Mucosa of rectum (tissue), 2 donors: ENCODE measurements around the gene TBRG4.

Source experiments
- H3K27ac ChIP-seq, 2 donors: one replicate each; pipeline ENCODE4 v1.7.0; 2013; ENCODE audit warnings: inconsistent platforms in 2 of 2, low read depth in 2 of 2, low read length in 2 of 2
- H3K27me3 ChIP-seq, 2 donors: one replicate each; pipeline ENCODE4 v1.7.0; 2013; ENCODE audit warnings: low read length in 2 of 2; ENCODE audit not compliant: control insufficient read depth in 2 of 2, insufficient read depth in 2 of 2
- H3K36me3 ChIP-seq, 2 donors: one replicate each; pipeline ENCODE4 v1.7.0; 2013; ENCODE audit warnings: low read length in 2 of 2; ENCODE audit not compliant: control insufficient read depth in 2 of 2, insufficient read depth in 2 of 2
- H3K4me1 ChIP-seq, 2 donors: one replicate each; pipeline ENCODE4 v1.7.0; 2013; ENCODE audit warnings: low read length in 2 of 2, mild to moderate bottlenecking in 1 of 2; ENCODE audit not compliant: control insufficient read depth in 2 of 2, insufficient read depth in 2 of 2
- H3K4me3 ChIP-seq, 2 donors: one replicate each; pipeline ENCODE4 v1.7.0; 2013; ENCODE audit warnings: low read length in 2 of 2
- H3K9ac ChIP-seq, 2 donors: one replicate each; pipeline ENCODE4 v1.7.0; 2013; ENCODE audit warnings: low read length in 2 of 2, low read depth in 1 of 2, mild to moderate bottlenecking in 1 of 2
- H3K9me3 ChIP-seq, 2 donors: one replicate each; pipeline ENCODE4 v1.7.0; 2013; ENCODE audit warnings: low read length in 2 of 2; ENCODE audit not compliant: control insufficient read depth in 2 of 2
- donor health status: healthy.
- donor health status: Normal muscosa, but diverticular disease.

The TBRG4 gene

GRCh38 chr7:45104844-45105587, 6.5 kb downstream of the TBRG4 start:
- H3K4me1 ChIP-seq = peaks cover 14 to 16% of the 10 kb centered on the region in 2 donors
- no peaks in the 10 kb centered on the region for H3K9me3 ChIP-seq
- H3K9ac ChIP-seq = no peak overlapping the region
- no peak overlapping the region for H3K4me3 ChIP-seq
- H3K27ac ChIP-seq = no peak overlapping the region
- peaks cover 86 to 93% of the 10 kb centered on the region in 2 donors for H3K36me3 ChIP-seq
- H3K27me3 ChIP-seq = no peaks in the 10 kb centered on the region

DNA sequence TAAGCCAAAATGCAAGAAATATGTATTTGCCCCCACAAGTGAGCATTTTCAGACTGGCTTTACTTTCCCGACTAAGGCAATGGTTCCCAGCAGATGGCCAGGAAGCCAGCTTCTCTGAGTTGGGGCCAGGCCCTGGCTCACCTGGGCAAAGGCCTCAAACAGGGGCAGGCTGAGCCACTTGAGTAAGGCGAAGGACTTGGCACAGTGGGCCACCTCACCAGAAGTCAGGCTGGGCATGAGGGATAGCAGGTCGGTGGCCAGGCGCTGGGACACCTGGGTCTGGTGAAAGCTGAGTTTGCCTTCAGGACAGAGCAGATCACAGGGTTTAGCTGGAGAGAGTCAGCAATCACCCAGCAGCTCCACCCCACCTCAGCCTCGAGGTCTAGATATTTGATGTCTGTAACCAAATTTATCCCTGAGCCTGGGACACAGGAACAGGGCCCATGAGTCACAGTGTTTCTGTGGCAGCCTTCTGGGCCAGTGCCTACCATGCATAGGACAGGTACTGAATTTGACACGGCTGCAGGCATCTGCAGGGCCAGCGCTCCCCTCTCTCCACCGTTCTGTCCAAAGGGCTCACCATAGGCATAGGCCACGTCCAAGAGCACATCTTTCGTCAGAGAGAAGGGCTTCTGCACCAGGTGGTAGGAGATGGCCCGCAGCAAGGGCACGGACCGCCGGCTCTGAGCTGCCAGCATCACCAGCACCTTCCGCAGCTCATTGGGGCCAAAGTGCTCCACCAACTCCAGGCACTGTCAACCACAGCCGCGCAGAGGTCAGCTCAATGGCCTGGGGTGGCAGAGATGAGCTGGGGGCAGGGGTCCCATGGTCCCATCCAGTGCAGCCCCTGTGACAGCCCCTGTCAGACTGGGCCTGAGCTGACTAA, 7.3 kb downstream of the TBRG4 start:
- Histone ChIP-seq H3K4me1 (peaks cover 11 to 14% of the 10 kb centered on the region in 2 donors), H3K9ac (no peak overlapping the region), H3K4me3 (no peak overlapping the region), H3K27ac (no peak overlapping the region), H3K9me3 (no peaks in the 10 kb centered on the region), H3K27me3 (no peaks in the 10 kb centered on the region), H3K36me3 (peaks cover 94 to 99% of the 10 kb centered on the region in 2 donors)

GRCh38 chr7:45102785-45103712, 8.4 kb downstream of the TBRG4 start:
- no peak overlapping the region for H3K4me3 ChIP-seq
- no peaks in the 10 kb centered on the region for H3K9me3 ChIP-seq
- no peak overlapping the region for H3K27ac ChIP-seq
- no peaks in the 10 kb centered on the region for H3K27me3 ChIP-seq
- H3K4me1 ChIP-seq = peaks cover 2 to 4% of the 10 kb centered on the region in 2 donors
- peaks cover 87 to 90% of the 10 kb centered on the region in 2 donors for H3K36me3 ChIP-seq
- no peak overlapping the region for H3K9ac ChIP-seq

- no peak overlapping the region for H3K4me3 ChIP-seq
- no peaks in the 10 kb centered on the region for H3K4me1 ChIP-seq
- H3K9ac ChIP-seq = no peak overlapping the region
- no peak overlapping the region for H3K27ac ChIP-seq
- no peaks in the 10 kb centered on the region for H3K9me3 ChIP-seq
- no peaks in the 10 kb centered on the region for H3K27me3 ChIP-seq
- H3K36me3 ChIP-seq = peaks cover 77 to 78% of the 10 kb centered on the region in 2 donors
These were observed 9.7 kb downstream of the TBRG4 start for GRCh38 chr7:45101748-45102147.

DNA sequence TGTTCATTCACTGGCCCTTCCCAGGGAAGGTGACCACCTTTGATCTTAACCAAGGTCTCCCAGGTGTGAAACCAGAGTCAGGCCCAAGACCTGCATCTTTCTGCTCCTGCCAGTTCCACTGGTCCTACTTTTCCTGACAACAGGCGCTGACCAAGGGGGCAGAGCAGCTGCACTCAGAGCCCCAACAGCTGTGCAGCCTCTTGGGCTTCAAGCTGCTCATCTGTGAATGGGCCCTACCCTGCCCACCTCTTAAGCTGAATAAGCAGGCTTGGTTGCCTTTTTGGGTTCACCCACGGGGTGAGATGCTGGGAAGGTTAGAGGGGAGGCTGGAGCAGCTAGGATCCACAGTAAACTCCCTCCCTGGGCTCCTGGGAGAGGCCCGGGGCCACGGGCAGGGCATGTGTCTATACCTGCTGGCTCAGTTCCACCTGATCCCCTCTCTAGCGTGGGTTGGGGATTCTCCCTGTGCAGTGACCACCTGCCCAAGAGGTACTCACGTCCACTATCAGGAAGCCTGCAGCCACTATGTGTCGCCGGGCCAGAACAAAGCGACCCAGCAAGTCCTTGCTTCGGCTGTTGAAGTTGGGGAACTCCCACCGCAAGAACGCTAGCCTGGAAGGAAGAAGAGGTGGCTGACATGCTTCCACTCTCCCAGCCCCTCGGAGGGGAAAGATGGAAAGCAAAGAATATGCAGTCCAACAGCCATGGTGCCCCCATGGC, 10.6 kb downstream of the TBRG4 start:
- H3K27ac ChIP-seq = no peak overlapping the region
- no peaks in the 10 kb centered on the region for H3K27me3 ChIP-seq
- H3K9ac ChIP-seq = no peak overlapping the region
- H3K9me3 ChIP-seq = no peaks in the 10 kb centered on the region
- no peaks in the 10 kb centered on the region for H3K4me1 ChIP-seq
- peaks cover 70 to 71% of the 10 kb centered on the region in 2 donors for H3K36me3 ChIP-seq
- H3K4me3 ChIP-seq = no peak overlapping the region

- no peak overlapping the region for H3K27ac ChIP-seq
- H3K27me3 ChIP-seq = no peaks in the 10 kb centered on the region
- no peak overlapping the region for H3K9ac ChIP-seq
- no peak overlapping the region for H3K4me3 ChIP-seq
- no peaks in the 10 kb centered on the region for H3K4me1 ChIP-seq
- H3K36me3 ChIP-seq = peaks cover 62 to 63% of the 10 kb centered on the region in 2 donors
- no peaks in the 10 kb centered on the region for H3K9me3 ChIP-seq
These were observed 11.4 kb downstream of the TBRG4 start for GRCh38 chr7:45099891-45100760.

DNA sequence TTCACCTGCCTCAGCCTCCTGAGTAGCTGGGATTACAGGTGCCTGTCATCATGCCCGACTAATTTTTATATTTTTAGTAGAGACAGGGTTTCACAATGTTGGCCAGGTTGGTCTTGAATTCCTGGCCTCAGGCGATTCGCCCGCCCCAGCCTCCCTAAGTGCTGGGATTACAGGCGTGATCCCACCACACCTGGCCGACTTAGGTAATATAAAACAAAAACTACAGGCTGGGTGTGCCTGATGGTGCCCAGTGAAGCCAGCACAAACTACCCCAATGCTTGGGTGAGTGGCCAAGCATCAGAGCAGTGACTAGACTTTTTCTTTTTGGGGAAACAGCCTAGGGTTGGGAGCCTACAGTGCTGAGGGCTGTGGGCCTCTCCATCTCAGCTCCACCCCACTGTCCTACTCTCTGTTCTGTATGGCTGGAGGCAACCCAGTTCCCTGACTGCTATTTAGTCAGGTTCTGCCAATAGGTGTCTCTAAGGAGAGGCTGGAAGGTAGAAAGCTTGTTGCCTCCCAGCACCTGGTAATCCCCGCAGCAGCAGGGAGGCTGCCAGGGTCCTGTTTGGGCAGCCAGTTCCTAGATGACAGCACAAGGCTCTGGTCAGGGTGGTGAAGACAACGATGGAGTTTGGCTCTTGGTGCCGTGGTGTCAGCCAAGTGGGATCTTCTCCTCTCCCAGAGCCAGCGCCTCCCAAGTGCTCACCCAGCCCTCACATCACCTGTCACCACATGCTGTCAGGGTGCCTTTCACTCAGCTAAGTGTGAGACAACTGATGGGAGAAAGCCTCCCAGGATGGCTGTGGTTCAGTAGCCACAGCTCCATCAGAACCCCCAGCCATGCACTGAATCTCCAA, 12.3 kb downstream of the TBRG4 start:
- Histone ChIP-seq H3K27me3 (no peaks in the 10 kb centered on the region), H3K36me3 (peaks cover 53 to 54% of the 10 kb centered on the region in 2 donors), H3K27ac (no peak overlapping the region), H3K9ac (no peak overlapping the region), H3K4me1 (no peaks in the 10 kb centered on the region), H3K9me3 (no peaks in the 10 kb centered on the region), H3K4me3 (no peak overlapping the region)

DNA sequence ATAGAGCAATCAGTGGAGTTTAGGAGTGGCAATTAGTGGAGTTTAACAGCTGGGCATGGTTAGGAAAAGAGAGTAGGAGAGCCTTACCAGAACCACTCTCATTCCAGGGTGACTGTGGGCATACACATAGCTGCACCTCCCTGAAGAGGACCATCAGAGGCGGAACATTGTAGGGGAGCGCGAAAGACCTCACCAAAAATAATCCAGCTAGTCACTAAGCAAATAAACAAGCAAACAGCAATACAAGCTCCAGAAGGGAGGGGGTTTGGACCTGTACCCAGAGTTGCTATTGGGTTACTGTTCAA, 18.6 kb downstream of the TBRG4 start:
- Histone ChIP-seq H3K4me1 (peaks cover 0 to 2% of the 10 kb centered on the region in 2 donors), H3K27ac (no peak overlapping the region), H3K27me3 (peaks cover 6 to 9% of the 10 kb centered on the region in 2 donors), H3K9ac (no peak overlapping the region), H3K9me3 (no peaks in the 10 kb centered on the region), H3K4me3 (no peak overlapping the region), H3K36me3 (no peaks in the 10 kb centered on the region)
